ENCODE measurements around the gene CMTM6.

DNA sequence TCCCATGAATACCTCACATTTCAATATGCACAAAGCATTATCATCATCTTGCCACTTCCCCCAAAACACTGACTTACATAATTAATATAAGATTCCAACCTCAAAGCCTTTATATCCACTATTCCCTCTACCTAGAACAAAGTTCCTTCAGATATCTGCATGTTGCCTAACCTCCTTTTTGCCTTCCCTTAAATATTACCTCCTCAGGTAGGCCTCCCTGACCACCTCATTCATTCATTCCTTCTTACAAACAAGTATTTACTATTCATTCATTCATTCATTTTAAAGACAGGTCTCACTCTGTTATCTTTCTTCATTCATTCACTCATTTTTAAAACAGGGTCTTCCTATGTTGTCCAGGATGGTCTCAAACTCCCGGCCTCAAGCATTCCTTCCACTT lies 49.4 kb upstream of the CMTM6 start:
- TF ChIP-seq CTCF (IDR thresholded peaks at IDR 0.05; ENCODE audit: low read length) (no peak), EZH2 (IDR thresholded peaks at IDR 0.05; ENCODE audit: borderline replicate concordance, low read length) (no peak)
